GM19239 (cell line): ENCODE data around the gene RAX2.
"Not testable (repeated sequence)": the region's sequence is repeated elsewhere in the genome, so short reads cannot be mapped to it uniquely, and the experiment has no call there.

Source experiments
- DNase-seq: peaks from one replicate; pipeline ENCODE4 v3.0.0; 2011; ENCODE audit warnings: low spot score; ENCODE audit not compliant: insufficient read length
- FAIRE-seq: peaks from 2 replicates; lab custom pipeline; 2011; peaks lifted over from hg19 to GRCh38; lab: Jason Lieb, UNC

RAX2 gene

DNA sequence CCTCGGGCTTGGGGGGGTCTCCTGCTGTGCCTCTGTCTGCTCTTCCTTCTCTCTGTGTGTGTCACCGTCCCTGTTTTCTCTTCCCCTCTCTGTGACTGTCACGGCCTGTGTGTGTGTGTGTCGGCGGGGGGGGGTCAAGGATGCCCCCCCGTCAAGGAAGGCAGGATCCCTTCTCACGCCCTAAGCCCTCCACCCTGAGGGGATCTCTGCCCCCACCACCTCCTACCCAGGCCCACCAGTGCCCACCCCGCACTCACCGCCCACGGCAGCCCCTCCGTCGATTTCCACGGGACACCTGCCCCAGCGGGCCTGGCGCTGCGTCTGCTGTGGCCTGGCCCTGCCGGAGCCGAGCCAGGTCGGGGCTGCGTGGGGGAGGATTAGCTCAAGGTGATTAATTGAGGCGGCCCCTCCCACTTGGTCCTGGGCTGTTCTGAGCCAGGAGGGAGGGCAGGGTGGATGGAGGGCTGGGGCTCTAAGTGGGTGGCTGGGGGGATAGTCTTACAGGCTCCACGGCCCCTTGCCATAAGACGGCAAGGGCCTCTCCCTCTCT lies at the start of gene RAX2:
Gene RAX2 (minus strand): TSS at position 323 of the 550 bp plus-strand sequence. CDS start 486 bp downstream, outside the sequence.
- DNase-seq (no peak), FAIRE-seq (no peak)

DNA sequence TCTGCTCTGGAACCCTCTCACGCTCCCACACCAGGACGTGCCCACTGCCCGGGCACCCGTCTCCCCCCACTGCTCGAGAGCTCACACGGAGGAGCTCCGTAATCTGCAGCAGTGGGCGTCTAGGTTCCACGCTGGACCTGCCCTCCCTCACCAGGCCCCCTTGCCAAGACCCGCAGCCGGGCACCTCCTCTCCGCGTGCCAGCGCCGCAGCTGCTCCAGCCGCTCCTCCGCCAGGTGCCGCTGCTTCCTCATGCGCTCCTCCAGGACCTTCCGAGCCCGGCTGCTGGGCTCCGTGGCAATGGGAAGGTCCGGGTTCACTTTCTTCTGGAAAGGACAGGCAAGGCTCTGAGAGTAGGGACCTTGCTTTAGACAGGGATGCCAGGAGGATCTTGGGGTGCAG lies 49.1 kb upstream of the RAX2 start:
- DNase-seq (no peak), FAIRE-seq (no peak)

- DNase-seq (no peak), FAIRE-seq (no peak)
These were observed 48.0 kb upstream of the RAX2 start for GRCh38 chr19:3819989-3820388.

- FAIRE-seq = no peak
- no peak for DNase-seq
These were observed 46.9 kb upstream of the RAX2 start for GRCh38 chr19:3818918-3819317.

DNA sequence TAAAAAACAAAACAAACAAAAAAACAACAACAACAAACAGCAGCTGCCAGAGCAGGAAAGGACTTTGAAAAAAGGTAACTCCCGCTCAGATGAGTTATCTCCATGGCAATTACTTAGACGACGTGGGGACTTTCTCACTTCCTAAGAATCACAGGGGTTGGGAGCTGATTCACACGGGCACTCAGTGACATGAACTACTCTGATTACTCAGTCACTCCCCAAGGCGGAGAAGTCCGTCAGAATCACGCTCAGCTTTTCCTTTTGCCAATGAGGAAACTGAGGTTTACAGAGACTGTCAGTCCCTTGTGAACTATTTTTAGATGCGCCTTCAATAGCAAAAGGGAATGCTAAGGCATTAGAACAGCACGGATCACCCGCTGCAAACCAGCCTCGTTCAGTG lies 46.4 kb upstream of the RAX2 start:
- FAIRE-seq (no peak), DNase-seq (no peak)

DNA sequence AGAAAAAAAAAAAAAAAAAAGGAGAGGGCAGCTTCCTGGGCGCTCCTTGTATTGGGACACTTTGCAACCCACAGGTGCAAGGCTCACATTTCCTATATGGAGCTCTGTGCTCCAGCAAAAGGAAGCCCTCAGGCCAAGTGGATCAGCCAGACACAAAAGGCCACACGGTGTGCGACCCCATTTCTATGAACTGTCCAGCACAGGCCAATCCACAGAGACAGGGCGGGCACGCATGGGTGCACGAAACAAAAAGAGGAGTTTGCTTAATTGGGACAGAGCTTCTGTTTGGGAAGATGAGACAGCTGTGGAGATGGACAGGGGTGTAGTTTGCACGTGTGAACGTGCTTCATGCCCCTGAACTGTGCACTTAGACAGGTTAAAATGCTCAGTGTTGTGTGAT lies 45.7 kb upstream of the RAX2 start:
- FAIRE-seq = no peak
- no peak for DNase-seq

DNA sequence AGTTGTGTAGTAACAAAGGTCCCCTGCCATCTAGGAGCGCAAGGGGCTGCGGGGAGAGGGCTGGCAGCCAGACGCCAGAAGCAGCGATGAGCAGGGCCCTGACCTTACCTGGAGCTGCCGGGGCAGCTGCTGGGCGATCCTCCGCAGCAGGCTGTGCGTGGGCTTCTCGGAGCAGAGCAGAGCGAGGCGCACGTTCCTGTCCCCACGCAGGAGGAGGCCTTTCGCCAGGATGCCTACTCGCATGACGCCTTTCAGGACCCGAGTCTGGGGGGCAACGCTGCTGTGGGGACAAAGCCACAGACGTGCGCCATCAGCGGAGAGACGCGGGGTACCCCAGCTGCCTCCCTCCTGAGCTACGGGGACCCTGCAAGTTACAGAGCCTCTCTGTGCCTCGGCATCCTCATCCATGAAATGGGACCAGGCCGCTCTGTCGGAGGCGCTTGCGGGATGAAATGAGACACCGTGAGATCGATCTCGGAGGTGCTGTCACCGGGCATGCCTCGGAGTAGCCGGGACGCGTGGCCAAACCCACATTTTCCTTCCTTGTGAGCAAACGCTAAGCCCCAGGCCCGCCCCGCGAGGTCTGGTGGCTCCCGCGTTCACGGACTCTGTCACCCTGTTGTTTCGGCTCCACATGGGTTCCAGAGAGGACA lies 44.7 kb upstream of the RAX2 start:
- no peak for FAIRE-seq
- DNase-seq = no peak

- not testable (repeated sequence) for FAIRE-seq, DNase-seq
These were observed 44.1 kb upstream of the RAX2 start for GRCh38 chr19:3816148-3816547.

GRCh38 chr19:3814648-3815047 lies 42.6 kb upstream of the RAX2 start:
- FAIRE-seq (no peak), DNase-seq (no peak)

DNA sequence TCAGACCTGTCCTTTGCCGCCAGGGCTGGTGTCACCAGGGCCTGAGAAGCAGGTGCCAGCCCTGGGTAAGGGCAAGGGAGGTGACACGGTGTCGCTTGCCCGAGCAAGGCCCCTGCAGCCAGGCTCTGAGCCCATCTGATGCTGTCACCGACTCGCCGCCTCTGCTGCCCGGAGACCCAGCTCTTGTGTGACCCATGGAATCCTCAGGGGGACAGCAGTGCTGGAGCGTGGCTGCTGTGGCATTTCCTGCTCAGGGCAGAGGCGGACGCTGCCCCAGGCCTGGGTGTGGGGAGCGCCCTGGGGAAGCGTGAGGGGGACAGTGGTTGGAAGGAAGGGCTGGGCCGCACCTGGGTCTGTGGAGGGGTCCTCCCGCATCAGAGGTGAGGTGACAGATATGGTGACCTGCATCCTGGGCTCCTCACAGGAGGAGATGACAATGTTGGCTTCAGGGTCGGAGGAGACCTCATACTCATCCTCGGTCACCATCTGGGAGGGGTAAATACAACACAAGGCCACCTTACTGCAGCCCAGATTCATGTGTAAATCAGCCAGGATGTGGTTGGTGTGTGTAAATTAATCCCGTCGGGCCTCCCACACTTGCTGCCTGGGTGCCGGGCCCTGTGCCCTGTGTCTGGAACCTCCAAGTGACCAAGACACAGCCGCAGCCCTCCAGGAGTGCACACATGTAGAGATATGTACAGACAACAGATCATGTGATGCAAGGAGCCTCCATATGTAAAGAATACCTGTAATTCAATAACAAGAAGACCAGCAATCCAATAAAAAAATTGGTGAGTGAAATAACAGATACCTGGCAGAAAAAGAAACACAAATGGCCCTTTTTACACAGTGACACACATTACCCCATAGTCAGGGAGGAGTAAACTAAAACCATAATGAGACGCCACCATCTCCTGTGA lies 41.7 kb upstream of the RAX2 start:
- FAIRE-seq = no peak

GRCh38 chr19:3810708-3811355 lies 38.8 kb upstream of the RAX2 start:
- FAIRE-seq = no peak
- DNase-seq = no peak

More for the DNA sequence above, 41.7 kb upstream of the RAX2 start:
- no peak for DNase-seq

DNA sequence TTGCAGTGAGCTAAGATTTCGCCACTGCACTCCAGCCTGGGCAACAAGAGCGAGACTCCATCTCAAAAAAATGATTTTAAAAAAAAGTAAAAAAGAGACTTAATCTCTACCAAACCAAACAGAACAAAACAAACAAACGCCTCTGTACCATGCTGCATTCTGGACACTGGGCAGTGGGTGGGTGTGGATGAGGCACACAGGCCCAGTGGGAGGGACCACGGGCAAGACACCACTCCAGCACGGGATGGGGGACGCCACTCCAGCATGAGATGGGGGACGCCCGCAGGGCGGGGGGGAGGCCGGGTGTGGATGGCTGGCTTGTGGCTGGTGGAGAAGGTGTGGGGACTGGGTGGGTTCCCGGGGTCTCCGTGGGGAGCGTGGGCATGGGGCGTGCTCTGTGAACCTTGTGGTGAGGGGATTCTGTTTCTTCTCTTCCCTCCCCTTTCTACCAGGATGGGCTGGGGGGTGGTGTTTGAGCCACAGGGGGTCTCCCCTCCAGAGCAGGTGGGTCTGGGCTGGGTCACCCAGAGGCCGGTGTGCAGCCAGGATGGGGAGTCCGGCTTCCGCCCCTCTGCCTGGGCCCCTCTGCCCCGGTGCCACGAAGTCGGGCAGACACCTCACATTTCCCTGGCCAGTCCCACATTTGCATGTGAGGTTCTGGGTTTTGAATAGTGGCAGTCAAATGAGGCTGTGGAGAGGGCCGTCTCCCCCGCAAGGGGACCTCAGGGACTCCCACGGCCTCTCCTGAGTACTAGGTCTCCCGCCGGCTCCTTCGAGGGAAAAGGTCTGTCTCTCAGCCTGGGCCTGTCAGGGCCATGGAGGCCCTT lies 38.1 kb upstream of the RAX2 start:
- DNase-seq (peak; percentile 68), FAIRE-seq (peak; percentile 61)

DNA sequence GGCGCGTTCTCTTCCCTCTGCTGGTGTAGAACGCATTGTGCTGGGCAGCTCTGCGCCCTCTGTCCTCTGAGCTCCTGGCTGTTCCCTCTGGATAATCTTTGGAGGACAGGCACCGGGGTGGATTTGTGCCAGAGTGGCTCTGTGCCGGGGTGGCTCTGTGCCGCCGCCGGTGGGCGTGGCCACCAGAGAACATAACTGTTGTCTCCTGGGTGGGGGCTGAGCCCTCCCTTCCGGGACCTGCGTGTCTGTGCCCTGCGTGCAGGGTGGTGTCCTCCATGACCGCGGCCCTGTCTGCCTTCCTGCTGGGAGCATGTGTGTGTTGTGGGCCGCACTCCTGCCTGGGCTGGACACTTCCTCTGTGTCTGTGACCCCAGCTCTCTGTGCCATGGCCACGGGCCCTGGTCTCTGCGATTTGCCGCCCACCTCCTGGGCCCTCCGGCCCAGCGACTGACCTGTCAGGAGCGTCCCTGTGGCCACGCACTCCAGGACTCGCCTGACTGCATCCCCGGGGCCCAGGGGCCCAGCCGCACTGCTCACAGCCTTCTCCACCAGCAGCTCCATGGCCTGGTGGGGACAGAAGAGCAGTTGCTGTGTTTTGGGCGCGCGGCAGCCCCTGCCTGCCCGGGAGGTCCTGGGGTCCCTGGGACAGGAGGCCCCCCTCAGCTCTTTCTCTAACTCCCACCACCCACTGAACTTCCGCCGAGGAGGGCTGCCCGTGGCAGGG lies 36.6 kb upstream of the RAX2 start:
- FAIRE-seq (no peak), DNase-seq (no peak)

DNA sequence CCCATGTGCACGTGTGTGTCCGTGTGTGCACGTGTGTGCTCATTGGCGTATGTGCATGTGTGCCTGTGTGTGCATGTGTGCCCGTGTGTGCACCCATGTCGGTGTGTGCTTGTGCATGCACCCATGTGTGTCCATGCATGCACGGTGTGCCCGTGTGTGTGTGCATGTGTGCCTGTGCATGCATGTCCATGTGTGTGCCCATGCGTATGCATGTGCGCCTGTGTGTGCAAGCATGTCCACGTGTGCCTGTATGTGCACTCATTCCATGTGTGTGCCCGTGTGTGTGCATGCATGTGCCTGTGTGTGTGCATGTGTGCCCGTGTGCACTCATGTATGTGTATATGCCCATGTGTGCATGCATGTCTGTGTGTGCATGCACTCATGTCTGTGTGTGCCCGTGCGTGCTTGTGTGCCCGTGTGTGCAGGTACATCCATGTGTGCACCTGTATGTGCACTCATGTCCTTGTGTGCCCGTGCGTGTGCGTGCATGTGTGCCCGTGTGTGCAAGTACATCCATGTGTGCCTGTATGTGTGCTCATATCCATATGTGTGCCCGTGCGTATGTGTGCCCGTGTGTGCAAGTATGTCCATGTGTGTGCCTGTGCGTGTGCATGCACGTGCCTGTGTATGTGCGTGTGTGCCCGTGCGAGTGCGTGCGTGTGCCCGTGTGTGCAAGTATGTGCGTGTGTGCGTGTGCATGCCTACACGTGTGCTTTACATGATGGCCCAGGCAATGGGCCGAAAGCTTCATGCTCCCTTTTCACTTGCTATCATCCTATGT lies 35.7 kb upstream of the RAX2 start:
- no peak for DNase-seq
- no peak for FAIRE-seq

DNA sequence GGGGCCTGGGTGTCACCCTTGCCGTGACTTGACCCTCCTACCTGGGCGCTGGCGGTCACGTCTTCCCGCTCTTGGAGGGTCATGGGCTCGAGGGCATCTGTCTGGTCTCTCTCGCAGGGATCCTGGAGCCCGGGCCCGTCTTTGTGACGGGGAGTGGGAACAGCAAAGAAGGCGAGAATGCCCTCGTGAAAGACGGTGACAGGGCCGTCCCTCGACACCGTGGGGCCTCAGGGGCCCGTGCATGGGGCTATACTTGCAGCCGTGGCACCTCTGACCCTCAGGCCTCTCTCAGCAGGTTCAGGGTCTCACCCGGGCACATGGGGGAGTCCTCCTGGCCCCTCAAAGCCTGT lies 35.1 kb upstream of the RAX2 start:
- DNase-seq = no peak
- no peak for FAIRE-seq

- FAIRE-seq (no peak), DNase-seq (no peak)
These were observed 33.8 kb upstream of the RAX2 start for GRCh38 chr19:3805859-3806258.

DNA sequence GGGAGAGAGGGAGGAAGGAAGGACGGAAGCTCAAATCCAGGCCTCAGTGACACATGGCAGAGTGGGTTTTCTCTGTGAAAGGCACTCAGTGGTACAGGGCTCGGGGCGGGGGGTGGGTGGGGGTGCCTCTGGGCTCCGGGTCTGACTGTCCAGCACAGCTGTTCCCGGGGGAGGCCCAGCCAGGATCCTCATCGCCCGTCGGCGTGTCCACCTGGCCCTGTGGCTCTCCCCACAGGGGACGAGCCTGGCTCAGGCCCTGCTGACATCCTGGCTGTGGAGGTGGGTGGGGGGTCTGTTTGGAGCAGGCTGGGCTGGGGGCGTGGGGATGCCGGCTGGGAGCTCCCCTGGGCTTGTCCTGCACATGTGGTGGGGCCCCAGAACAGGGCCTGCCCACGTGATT lies 32.4 kb upstream of the RAX2 start:
- no peak for FAIRE-seq
- no peak for DNase-seq

DNA sequence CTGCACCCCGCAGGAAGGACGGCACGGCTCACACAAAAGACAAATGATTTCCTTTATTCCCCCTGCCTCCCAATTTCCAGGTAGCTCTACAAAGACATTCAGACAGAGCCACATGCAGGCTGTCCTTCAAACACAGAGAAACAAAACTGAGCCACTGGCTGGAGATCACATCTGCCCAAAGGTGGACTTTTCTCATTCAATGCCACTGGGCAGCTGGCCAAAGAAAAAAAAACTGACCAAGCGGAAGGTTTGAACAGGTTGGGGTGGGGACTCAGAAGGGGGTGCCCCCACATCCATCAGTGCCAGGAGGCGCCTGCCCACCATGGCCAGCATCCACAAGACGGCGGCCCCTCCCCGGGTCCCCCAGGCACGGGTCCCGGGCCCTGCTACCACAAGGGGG lies 32.0 kb upstream of the RAX2 start:
- no peak for FAIRE-seq
- no peak for DNase-seq
